Choroid plexus epithelial cell (primary cell): ENCODE measurements around the gene TMEM17.

ENCODE experiments used
- DNase-seq: peaks from one replicate; pipeline ENCODE4 v3.0.0-alpha.2; 2010; ENCODE audit warnings: low read depth
- H3K4me3 ChIP-seq: 2 replicates; pipeline ENCODE4 v1.5.1; 2011; ENCODE audit warnings: low read depth, mild to moderate bottlenecking, control low read depth, low read length, moderate library complexity
- CTCF ChIP-seq: conservative IDR thresholded peaks from 2 replicates; pipeline ENCODE4 v1.5.1; 2011; ENCODE audit warnings: low read depth, mild to moderate bottlenecking, control low read depth, inconsistent platforms, low read length, moderate library complexity

The TMEM17 gene

GRCh38 chr2:62450716-62451191, 55.2 kb downstream of the TMEM17 start:
- TF ChIP-seq CTCF, result no peak

More at GRCh38 chr2:62450716-62451191, 55.2 kb downstream of the TMEM17 start:
- DNase-seq, result no peak
- H3K4me3 ChIP-seq, result no peak overlapping the region
